ENCODE data around the gene CMTM6.
"Not testable (repeated sequence)": the region's sequence is repeated elsewhere in the genome, so short reads cannot be mapped to it uniquely, and the experiment has no call there.

Gene CMTM6

GRCh38 chr3:32498992-32499391, 3.7 kb downstream of the CMTM6 start:
- no peak for FAIRE-seq

GRCh38 chr3:32498252-32498651, 4.4 kb downstream of the CMTM6 start:
- FAIRE-seq: no peak

GRCh38 chr3:32495609-32496008, 7.0 kb downstream of the CMTM6 start:
- FAIRE-seq: no peak

DNA sequence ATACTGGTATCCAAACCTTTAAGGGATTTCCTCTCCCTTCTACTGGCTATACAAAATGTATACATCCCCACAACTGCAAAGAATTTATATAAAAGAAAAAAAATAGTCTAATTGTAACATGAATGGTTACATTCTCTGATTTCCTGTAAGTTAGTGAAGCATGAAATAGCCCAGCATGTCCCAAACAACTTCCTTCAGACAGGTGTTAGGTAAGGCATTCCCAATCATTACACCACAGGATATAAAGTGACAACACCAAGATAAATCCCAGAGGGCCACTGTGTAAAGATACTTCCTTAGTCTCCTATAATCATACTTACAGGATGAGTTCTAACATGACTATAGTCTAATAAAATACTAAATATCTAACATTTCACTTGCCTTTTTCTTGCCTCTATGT, 7.6 kb downstream of the CMTM6 start:
- FAIRE-seq: no peak

GRCh38 chr3:32493437-32494414, 8.9 kb downstream of the CMTM6 start:
- no peak for FAIRE-seq

DNA sequence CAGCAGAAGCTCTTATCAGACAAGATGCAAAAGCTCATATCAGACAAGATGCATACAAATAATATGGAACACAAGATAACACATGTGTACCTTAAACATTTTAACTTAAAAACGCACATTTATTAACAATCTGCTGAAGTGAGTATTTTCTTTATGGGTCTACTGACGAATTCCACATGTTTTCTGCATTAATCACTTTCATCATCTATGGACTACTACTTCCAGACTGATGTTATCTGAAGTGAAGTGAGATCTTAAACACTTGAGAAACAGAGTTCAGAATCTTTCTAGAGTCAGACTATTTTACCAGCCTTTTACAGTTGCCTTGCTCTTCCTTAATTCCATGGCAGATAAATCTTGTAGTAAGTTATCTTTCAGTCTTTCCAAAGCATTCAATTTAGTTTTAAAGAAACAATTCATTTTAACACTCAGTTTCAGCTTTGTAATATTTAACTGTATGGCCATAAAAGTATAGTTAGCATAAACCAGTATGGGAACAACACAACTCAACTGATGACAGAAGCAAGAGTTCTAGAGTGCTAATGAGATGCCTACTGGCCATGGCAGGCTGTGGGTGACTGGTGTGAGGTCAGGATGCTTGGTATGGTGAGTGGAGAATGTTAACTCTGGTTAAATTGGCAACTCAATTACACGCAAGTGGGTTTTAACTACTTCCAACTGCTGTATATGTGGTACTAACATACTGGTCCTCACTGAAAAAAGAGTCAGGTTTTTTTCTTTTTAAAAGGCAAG, 9.8 kb downstream of the CMTM6 start:
- no peak for FAIRE-seq

DNA sequence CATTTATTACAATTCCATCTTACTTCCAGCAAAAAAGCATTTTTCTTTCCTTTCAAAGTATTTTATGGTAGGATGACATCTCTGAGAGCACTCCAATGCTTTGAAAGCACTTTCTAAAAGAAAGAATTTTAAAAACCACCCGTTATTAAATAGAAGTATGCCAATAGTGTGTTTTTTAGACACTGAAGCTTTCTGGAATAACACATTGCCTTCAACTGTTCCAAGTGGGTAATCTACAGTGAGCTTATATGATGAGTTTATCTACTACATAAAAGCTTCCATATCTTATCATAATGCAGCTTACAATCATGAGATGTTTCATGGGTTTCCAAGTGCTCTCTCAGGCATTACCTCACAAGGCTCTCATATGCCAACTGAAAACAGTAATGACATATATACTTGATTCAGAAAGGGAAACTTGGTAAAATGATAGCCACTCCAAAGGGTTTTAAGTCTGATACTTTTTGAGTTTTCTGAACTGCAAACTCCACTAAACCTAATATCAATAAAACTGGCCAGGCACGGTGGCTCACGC, 14.1 kb downstream of the CMTM6 start:
- FAIRE-seq: no peak

DNA sequence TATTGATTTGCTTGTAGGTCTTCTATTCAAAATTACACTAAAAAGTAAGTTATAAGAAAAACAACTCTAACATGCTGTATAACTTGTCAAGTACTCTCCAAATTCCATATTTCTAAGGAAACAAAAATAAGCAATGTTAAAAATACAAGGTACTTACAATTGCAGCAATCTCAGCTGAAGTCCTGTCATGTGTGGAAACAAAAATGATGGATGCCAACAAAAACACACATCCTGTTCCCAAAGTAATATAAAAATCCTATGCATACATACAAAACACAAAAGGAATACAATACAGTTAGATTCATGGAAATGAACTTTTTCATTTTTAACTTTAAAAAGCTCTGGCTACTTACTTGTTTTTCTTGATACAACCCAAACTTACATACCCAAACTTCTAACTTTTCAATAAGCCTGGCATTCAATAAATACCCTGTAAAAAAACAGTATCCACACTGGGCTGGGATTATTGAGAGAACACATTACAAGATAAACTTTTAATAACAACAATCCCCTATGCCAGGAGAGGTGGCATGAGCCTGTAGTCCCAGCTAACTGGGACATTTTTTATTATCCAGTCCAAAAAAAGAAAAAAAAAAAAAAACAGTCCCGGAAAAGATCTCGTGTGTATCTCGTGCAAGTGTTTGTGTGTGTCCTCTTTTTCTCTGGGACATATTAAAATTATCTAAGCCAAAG, 14.7 kb downstream of the CMTM6 start:
- no peak for FAIRE-seq

- FAIRE-seq: no peak
Observed at GRCh38 chr3:32484436-32484835, 18.2 kb downstream of the CMTM6 start.

DNA sequence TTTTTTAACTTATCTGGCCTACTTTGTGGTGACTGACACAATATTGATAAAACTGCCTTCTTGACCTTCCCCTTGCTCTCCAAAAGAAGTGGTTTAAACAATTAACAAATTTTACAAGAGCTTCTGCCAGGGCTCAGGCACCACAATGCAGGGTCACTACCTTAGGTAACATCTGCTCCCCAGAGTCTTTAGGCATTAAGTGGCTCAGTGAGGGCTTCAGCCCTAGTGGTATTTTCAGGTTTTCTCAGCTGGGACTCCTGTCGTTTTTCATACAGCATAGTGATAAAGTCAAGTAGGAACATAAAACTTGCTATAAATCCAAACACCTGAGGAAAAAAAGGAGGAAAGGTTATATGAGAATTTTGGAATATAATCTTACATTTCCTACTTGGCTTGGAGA, 18.9 kb downstream of the CMTM6 start:
- no peak for FAIRE-seq

GRCh38 chr3:32482693-32483092, 20.0 kb downstream of the CMTM6 start:
- FAIRE-seq: no peak

DNA sequence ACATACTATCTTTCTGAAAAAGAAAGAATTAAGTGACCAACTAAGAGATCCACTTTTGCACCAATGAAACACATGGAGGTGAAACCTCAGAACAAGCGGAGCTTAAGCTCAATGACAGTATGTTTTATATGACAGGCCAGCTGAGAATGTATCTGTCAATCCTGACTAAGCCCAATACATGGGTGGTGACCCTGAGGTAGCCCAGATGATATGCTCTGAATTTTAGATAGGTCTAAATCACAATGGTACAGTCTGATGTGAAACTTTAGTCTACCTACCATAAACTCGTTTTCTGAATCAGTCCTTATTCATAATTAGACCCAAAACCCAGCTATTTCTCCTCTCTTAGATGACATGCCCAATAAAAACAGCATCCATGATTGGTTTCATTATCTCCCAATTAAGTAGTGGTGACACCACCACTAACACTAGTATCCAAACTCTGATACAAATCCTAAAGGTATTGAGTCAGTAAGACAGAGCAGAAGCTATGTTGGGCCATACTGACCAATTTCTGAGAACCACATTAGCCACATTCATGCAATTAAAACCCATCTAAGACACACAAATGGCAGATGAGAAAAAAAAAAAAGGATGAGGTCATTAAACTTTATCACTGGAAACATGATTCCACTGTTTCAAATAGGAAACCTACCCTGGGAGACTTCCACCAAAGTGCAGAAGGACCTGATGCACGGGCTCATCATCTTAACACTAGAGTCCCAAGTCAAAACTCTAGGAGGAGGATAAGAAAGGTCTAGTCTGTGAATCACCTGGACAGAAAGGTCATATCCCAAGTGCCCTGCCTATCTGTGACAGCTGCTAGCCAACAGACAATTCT, 20.6 kb downstream of the CMTM6 start:
- no peak for FAIRE-seq

DNA sequence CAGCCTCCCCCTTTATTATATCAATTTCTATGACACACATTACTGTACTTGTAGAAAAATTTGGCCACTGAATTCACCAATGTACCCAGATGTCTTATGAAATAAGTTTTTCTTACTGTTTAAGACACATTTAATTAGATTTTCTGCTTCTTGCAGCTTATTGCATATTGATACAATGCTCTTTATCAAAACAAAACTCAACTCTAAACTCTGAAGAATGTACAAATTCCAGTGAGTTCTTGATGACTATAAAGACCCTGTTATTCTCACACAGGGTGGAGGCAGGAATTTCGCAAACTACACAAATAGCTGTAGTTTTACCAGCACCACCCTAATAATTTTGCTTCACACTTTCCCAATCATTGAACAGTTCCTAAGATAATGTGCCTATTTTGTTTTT, 22.0 kb downstream of the CMTM6 start:
- no peak for FAIRE-seq

GRCh38 chr3:32474201-32474600, 28.5 kb downstream of the CMTM6 start:
- no peak for FAIRE-seq

GRCh38 chr3:32472151-32472550, 30.5 kb downstream of the CMTM6 start:
- FAIRE-seq: not testable (repeated sequence)

DNA sequence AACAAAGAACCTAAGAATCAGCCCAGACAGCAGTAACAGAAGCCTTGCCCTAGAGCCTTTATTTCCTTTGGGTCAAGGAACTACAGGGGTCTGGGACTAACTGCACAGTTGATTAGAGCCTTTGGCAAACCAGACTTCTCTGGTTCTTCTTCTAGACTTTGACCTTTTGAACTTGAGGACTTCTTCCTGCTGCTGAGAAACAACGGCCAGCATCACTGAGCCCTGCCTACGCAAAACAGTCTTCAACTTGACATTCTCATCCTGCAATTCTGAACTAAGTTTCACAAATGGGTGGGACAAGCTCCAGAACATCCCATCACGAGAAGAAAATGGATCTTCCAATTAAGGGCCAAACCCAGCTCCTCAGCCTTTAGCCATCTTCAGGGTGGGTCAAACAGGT, 31.4 kb downstream of the CMTM6 start:
- FAIRE-seq: no peak

DNA sequence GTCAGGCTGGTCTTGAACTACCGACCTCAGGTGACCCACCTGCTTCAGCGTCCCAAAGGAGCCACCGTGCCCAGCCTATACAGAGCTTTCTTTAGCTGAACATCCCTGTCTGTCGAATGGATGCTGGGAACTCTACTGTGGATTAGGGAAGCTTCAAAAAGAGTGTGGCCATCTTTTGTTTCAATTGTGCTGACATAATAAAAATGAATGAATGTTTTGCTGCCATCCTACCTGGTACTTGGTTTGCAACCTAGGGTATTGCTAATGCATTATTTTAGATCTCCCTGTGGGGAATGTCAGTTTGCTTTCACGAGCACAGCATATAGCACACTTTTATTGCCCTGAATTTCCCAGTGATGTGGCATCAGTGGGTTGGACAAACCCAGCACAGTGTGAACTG, 32.3 kb downstream of the CMTM6 start:
- FAIRE-seq: no peak

GRCh38 chr3:32469151-32469874, 33.3 kb downstream of the CMTM6 start:
- no peak for FAIRE-seq

- no peak for FAIRE-seq
Observed at GRCh38 chr3:32467333-32468070, 35.1 kb downstream of the CMTM6 start.

DNA sequence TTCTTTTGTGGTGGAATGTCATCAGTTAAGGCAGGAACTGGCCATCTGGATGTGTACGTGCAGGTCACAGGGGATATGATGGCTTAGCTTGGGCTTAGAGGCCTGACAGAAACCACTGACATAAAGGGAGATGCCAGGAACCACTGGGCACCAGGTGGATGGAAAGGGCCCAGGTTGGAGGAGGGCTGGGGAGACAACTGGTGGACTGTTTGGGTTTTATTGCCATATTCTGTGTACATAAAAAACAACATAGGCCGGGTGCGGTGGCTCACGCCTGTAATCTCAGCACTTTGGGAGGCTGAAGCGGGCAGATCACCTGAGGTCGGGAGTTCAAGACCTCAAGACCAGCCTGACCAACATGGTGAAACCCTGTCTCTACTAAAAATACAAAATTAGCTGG, 35.8 kb downstream of the CMTM6 start:
- not testable (repeated sequence) for FAIRE-seq

- FAIRE-seq: not testable (repeated sequence)
Observed at GRCh38 chr3:32464726-32465125, 37.9 kb downstream of the CMTM6 start.

All from A204.1 (cell line).